ENCODE measurements around the gene GABBR1.
"Not testable (repeated sequence)": the region's sequence is repeated elsewhere in the genome, so short reads cannot be mapped to it uniquely, and the experiment has no call there.

The GABBR1 gene

DNA sequence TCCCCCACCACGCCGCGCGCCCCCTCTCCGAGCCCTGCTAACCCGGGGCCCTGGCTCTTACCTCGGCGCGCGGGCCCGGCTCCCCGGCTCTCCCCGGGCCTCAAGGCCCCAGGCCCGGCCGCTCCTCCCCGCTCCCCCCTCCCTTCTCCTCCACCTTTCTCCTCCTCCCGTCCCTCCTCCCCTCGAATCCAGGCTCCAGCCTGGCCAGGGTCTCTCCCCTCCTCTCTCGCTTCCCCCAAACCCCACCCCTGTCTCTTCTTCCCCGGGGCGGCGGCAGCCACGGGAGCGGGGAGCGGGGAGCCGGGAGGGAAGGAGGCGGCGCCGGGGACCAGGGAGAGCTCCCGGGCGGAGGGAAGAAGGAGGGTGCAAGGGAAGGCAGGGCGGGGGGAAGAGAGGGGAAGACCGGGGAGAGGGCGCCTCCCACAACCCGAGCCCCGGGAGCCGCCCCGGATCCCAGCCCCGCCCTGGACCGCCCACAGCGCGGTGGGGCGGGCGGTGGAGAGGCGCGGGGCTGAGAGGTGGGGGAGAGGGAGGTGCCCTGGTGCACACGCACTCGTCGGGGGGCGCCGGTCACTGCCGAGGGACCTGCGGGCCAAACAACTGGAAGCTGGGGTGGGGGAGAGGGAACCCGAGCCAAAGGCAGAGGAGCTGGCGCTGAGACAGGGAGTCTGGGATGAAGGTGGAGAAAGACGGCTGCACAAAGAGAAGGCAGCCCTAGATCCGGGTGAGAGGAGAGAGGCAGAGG is at the start of gene GABBR1:
Gene GABBR1 (minus strand): TSS at position 395 of the 745 bp plus-strand sequence. CDS start 798 bp downstream, outside the sequence.
- DNase-seq, result peak; percentile 90

DNA sequence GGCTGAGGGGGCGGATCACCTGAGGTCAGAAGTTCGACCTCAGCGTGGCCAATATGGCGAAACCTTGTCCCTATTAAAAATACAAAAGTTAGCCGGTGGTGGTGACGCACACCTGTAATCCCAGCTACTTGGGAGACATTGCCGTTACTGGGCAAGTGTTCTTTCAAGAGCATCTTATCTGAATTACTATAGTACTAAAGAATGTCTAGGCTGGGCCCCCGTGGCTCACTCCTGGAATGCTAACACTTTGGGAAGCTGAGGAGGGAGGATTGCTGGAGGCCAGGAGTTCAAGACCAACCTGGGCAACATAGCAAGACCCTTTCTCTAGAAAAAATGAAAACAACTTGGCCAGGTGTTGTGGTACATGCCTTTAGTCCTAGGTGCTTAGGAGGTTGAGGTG is 48.8 kb upstream of the GABBR1 start:
- no peak for DNase-seq

DNA sequence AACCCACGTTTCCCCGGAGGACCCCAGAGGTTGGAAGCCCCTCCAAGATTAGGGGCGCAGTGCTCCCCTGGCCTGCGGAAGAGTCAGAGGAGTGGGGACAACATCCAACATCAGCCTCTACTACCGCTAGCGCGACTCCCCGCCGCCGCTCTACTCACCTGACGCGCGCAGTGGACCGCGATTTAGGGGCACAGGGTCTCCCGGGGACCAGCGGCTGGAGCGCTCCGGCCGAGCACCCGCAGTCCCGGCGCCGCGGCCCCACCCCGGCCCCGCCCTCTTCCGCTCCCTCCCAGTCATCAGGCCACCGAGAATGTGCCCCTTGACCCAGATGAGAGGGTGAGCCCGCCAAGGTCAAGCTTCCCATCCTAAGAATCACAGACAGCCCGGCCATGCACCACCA is 47.9 kb upstream of the GABBR1 start, which contains the start of gene ZFP57:
Gene ZFP57 (minus strand): TSS at position 249 of the 400 bp plus-strand sequence. CDS start 4,149 bp downstream, outside the sequence.
- DNase-seq, result no peak

DNA sequence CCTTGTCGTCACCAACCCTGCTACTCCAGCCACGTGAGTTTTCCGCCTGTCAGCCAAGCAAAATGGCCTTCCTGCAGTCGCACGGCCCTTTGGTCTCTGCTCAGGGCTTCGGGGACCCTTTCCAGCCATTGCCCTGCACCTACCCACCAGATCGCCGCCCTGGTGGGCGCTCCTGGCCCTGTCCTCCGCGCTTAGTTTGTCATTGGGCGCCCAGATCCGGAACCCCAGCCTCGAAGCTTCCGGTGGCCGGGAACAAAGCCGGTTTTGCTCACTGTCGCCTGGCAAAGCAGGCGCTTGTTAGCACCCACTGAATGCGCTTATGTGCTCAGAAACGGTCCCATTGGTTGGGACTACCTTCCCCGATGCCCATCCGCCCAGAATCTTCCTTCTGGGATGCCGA is 47.4 kb upstream of the GABBR1 start:
- no peak for DNase-seq

DNA sequence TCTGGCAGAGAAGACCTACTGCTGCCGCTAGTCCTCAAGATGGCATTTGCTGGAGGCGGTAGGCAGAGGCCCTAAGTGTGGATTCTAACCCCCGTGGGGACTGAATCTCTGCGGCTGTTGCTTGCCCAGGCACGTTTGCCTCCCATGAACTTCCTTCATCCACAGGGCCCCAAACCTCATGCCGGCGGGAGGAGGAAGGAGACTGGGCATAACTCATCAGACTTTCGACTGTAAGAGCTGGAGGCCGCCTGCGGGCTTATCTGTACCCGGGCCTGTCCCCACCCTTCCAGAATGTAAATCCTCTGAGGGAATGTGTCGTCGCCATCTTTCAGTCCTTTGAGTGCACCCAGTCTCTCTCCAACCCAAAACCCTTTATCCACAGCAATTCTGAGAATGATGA is 47.0 kb upstream of the GABBR1 start:
- DNase-seq, result no peak

DNA sequence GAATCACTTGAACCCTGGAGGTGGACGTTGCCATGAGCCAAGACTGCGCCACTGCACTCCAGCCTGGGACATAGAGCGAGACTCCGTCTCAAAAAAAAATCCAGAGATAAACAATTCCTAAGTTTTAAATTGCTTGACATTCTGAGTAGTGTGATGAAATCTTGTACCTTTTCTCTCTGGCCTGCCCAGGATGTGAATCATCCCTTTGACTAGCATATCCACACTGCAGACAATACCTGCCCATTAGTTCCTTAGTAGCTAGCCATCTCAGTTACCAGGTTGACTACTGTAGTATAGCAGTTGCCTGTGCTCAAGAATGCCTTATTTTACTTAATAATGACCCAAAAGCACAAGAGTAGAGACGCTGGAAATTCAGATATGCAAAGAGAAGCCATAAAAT is 45.1 kb upstream of the GABBR1 start:
- no peak for DNase-seq

DNA sequence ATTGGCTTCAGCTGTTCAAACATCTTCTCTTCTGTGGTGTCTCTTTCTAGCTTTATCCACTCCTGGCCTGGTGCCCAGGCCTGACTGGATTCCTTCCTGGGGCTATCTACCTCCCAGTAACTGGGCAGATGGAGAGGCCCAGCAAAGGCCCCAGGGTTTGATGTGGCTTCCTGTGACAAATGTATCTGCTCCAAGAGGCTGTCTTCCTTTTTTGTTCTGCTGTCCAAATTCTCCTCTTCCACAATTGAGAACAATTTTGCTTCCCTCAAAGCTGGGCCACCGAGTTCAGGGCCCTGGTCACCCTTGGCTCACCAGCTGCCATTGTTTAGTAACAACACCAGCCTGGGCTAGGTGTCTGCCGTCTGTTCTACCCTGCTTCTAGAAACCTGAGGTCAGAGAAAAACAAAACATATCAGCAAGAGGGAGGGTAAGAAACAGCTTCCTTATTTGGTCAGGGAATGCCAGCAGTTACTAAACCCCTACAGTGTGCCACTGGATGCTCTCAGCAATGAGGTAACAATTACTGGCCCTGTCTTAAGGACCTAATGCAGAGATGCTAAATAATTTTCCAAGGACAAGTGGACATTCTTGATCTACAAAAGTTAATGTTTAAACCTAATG is 44.1 kb upstream of the GABBR1 start:
- DNase-seq, result peak; percentile 52

DNA sequence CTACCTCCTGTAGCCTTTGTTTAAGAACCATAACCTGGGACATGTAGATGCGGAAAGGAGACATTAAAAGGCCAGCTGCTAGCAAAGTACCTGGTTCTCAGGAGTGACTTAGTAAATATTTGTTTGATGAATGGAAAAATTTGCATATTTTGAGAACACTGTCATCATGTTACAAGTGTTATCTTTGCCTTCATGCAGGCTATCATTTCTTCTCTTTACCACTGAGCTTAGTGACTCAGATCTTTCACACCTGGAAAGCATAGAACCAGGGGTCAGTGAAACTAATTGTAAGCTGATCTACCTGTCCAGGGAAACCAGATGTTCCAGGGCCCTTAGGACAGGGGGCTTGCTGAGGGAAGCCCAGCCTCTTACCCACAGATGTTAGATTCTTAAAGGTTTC is 42.6 kb upstream of the GABBR1 start:
- DNase-seq, result no peak

DNA sequence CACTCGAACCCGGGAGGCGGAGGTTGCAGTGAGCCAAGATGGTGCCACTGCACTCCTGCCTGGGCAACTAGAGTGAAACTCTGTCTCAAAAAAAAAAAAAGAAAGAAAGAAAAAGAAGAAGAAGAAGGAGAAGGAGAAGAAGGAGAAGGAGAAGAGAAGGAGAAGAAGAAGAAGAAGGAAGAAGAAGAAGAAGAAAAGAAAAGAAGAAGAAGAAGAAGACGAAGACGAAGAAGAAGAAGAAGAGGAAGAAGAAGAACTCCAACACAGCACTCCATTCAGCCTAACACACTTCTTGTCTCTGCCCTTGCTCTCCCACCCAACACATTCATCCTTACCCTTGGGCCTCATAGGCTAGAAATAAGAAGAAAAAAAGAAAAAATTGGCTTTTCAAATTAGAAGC is 41.0 kb upstream of the GABBR1 start:
- DNase-seq, result no peak

DNA sequence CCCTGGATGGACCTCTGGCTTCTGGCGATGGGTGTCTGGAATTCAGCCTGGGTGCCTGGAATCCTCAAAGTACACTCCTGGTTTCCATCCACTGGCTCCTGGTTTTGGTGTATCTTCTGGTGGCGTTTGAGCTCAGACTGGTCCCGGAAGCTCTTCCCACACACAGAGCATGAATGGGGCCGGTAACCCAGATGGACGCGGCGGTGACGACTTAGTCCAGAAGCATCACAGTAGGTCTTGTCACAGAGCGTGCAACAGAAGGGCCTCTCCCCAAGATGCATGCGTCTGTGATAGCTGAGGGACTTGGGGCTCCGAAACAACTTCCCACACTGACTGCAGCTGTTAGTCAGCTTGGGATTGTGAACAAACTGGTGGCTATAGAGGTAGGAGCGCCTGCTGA is 40.2 kb upstream of the GABBR1 start:
- DNase-seq, result no peak

DNA sequence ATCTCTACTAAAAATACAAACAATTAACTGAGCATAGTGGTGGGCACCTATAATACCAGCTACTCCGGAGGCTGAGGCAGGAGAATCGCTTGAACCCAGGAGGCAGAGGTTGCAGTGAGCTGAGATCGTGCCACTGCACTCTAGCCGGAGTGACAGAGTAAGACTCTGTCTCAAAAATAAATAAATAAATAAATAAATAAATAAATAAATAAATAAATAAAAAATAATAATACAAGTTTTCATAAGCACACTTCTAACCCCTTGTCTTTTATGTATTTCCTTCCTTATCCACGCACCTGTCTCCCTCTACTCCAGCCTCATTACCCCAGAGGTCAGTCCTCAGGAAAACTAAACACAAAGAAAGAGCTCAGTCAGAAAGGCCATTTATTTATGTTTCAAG is 39.1 kb upstream of the GABBR1 start:
- not testable (repeated sequence) for DNase-seq

DNA sequence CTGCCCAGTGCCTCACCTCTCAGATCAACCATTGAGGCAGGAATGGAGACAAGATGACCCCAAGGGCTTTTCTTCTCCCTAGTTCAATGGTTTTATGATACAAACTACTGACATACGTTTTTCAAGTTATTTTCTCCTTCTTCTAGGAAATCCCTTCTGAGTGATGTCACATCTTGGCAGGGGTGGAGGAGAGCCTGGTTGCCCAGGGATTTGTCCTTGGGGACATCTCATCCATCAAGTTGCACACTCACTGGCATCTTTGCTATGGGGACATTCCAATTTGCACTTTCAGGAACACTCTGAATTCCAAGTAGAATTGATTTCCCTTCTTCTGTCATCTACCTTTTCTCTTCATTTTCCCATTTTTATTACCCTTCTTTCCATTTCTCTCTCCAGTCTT is 38.0 kb upstream of the GABBR1 start:
- no peak for DNase-seq

DNA sequence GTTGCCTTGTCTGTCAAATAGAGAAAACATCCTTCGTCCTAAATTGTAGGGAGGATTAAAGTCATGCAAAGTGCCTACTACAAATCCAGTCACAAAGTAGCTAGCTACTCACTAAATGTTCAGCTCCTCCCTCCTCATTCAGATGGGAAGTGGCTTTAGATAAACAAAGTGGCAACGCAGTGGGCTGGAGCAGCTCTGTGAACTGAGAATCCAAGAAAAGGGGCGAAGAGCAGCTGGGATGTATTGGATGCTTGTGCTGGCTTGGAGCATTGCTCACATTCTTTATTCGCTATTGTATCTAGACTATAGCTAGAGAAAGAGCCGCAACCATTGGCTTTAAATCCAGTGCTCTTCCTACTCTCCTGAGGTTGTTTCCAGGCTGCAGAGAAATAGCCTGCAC is 34.2 kb upstream of the GABBR1 start:
- no peak for DNase-seq

DNA sequence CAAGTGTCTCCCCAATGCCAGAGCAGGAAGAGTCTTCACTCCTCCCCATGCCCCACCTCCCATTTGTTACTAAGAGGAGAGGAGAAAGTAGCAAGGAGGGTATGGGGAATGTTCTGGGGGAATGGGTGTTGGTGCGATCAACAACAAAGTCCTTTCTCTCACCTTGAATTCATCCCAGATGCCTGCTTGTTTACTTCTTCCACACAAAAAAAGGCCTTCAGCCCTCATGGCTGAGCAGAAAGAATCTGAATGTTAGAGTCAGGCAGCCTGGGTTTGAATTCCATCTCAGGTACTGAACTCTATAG is 33.8 kb upstream of the GABBR1 start:
- DNase-seq, result no peak

DNA sequence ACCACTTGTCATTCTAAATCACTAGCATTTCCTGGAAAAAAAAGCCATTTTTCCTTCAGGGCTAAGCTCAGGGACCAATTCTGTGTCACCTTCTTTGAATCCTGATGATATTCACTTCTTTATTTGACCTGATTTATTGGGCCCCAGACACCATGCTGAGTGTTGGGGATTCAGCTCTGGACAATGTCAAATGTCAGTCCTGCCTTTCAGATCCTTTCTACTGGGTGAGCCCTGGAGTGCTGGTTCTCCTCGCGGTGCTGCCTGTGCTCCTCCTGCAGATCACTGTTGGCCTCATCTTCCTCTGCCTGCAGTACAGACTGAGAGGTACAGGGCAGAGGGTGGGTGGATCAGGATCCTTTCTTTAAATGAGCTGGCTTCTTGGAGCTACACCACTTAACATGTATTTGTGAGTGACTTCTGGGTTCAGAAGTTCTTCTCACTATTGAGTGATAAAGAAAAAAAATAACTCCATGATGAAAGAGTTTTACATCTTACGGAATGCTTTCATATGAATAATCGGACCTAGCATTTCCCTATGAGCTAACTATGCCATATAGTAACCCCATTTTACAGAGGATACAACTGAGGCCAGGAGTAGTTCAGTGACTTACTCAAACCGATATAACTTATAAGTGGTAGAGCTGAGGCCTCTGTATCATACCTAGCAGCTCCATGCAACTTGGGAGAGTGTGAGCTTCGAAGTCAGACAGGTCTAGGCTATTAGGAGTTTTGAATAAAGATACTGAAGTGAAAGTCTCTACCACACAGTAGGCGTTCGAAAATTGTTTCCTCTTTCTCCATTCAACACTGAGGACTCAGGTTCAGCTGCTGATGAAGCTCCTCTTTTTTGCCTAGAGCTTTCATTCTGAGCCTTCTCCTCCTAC is 33.2 kb upstream of the GABBR1 start:
- DNase-seq, result no peak

DNA sequence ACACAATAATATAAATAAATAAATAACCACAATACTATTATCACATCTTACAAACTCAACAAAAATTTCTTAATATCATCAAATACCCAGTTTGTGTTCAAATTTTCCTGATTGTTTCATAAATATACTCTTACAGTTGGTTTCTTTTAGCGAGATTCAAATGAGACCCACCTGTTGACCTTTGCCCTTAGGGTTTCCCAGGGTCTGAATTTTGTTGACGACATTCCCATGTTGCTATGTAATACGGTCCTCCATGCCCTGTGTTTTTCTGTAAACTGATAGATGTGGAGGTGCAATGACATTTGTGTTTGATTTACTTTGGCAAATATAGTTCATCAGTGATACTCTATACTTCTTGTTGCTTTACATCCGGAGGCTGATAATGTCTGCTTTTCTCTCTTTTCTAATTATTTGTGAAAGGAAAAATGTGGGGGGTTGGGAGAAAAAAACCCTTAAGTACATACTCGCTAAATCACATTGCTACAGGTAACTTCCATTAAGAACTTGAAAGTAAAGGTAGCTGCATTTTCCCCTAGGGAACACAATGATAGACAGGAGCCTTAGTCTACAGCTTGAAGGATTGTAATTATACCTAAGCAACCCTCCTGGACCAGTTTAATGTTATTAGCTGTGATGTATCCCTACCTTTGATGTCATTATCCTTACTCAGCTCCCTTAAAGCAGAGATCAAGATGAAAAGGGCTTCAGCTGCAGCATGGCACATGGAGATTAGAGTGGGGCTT is 30.5 kb upstream of the GABBR1 start:
- DNase-seq, result no peak

DNA sequence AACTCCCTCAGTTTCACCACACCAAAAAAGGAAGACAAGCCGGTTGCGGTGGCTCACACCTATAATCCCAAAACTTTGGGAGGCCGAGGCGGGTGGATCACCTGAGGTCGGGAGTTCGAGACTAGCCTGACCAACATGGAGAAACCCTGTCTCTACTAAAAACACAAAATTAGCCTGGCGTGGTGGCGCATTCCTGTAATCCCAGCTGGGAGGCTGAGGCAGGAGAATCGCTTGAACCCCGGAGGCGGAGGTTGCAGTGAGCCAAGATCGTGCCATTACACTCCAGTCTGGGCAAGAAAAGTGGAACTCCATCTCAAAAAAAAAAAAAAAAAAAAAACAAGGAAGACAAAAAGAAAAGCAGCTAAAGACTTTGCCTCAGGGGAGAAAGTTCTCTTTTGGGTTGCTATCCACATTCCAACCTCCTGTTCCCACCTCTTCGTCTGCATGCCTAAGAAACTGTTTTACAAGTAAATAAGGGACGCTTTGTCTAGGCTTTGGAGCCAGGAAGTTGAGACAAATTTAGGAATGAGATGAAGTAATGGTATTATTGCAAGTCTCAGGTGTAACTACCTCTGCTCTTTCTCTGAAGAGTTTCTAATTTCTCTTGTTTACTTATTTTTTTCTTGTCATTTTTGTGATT is 28.6 kb upstream of the GABBR1 start:
- DNase-seq, result peak; percentile 19

DNA sequence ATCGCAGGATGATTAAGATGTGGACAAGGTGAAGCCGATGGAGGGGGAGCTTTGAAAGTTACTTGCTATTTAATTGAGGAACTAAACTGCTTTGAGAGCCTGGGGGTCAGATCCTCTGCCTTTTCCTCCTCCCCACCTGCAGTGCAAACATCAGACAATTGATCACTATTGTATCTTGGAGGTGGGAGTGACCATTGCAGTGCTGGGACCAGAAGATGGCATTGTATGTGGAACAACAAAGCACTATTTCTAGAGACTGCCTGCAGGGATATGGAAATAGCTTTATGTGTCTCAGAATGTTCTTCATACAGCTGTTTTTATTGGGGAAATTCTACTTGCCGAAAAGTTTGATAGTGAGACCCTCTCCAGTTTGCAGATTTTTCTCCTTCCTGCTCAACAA is 28.1 kb upstream of the GABBR1 start:
- no peak for DNase-seq

DNA sequence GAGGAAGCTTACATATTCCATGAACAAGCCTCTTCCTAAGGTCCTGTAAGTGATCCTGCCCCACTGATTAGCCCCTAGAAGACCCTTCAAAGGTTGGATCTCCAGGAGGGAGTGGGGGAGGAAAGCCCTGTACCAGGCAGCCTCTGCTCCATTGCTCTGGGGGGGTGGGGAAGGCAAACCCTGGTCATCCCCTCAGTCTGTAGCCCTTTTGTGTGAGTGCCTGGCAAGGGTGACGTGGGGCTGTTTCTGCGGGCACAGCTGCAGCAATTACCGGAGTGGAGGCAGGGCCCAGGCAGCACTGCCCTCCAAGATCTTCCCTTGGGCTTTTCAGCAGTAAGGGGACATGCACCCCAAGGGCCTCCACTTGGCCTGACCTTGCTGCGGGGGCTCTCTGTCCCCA is 23.8 kb upstream of the GABBR1 start, which contains the start of gene MOG:
Gene MOG (plus strand): TSS at position 295 of the 400 bp plus-strand sequence. CDS start 118 bp downstream, outside the sequence.
- no peak for DNase-seq

DNA sequence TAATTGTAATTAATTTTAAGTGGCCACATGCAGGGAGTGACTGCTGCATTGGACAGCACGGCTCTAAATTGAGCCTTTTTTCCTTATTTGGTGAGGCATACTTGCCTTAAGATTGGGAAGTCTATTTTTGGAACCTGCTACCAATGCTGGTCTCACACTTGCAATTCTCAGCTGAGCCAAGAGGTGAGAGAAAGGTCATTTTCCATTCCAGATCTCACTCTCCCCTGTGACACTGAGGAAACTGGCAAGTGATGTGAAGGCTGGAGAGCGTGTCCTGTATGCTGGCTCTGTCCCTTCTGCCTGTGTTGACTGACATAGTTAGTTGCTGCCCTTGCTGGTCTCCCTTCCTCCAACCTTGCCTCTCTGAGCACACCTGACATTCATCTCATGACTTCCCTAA is 23.2 kb upstream of the GABBR1 start:
- no peak for DNase-seq

DNA sequence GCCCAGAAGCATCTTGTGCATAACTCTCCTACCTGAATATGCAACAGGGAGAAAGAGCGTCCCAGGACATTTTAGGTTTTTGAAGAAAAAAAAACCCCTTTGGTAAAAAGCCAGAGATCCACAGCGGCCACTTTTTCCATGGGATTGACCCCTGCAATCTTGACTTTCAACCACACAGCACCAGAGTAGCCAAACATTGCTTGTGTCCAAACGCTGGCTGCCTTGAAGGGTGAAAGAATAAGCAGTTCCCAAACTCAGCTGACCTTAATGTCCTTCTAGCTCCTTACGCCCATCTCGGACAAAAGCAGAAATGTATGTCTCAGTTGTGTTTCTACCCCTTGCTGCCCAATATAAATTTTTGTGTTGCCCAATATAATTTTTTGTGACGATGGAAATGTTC is 22.7 kb upstream of the GABBR1 start:
- DNase-seq, result no peak

DNA sequence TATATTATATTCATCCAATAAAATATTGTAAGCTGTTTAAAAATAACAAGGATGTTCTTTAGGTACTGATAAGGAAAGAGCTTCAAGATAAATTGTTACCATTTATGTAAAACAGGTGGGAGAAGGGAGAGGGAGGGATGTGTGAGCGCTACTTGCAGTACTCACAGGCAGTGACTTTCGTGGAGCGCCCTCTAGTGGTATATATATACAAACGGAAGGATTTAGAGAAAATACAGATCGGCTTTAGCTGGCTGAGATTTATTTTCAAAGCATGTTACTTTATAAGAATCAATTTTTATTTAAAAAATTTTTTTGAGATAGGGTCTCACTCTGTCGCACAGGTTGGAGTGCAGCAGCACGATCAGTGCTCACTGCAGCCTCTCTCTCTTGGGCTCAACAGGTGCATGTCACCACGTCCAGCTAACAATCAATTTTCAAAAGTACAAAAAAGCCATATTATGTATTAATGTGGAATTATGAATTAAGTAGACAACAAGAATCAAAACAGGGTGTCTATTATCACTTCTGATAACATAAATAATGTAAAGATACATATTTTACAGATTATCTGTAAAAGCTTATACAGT is 20.6 kb upstream of the GABBR1 start:
- peak; percentile 64 for DNase-seq
